ENCODE data around the gene GPT2. TPM values are rescaled to one million over a fixed set of nuclear protein-coding genes. Genes with fewer than 3 reads are reported as not detected.
A peak's percentile ranks its signal among the peaks of the same experiment; 100 is the strongest.

Gene GPT2
- polyA plus RNA-seq, 1 donor: 34.3 TPM

- DNase-seq: no peak
These were observed 77.5 kb downstream of the GPT2 start for GRCh38 chr16:46961373-46962353.

GRCh38 chr16:46962629-46963028 is 78.5 kb downstream of the GPT2 start:
- DNase-seq: no peak

DNA sequence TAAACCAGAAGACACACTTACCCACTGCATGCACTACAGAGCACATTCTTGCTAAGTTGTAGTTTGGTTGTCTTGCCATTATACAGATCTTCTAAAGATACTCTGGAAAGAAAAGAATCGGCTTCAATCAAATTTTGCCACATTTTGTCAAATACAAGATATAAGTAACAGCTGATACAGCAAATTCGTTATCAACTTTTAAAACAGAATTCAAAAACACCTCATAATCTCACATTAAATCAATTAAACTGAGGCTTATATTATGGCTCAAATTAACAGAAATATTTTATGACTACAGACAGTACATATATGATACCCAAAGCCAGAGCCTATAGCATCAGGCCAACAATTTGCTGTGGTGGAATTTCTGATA is 83.9 kb downstream of the GPT2 start:
- DNase-seq: no peak

- DNase-seq: no peak
These were observed 85.9 kb downstream of the GPT2 start for GRCh38 chr16:46970089-46970488.

GRCh38 chr16:46971271-46971670 is 87.1 kb downstream of the GPT2 start:
- no peak for DNase-seq

GRCh38 chr16:46972429-46973206 is 88.5 kb downstream of the GPT2 start:
- DNase-seq: peak; percentile 27

- peak; percentile 91 for DNase-seq
These were observed 89.2 kb downstream of the GPT2 start, which contains the start of gene DNAJA2 for GRCh38 chr16:46973207-46973995. DNAJA2 (minus strand) TSS chr16:46973674; CDS start chr16:46973572, 102 bp downstream.

GRCh38 chr16:46973996-46974324 is 89.8 kb downstream of the GPT2 start:
- DNase-seq: no peak

DNA sequence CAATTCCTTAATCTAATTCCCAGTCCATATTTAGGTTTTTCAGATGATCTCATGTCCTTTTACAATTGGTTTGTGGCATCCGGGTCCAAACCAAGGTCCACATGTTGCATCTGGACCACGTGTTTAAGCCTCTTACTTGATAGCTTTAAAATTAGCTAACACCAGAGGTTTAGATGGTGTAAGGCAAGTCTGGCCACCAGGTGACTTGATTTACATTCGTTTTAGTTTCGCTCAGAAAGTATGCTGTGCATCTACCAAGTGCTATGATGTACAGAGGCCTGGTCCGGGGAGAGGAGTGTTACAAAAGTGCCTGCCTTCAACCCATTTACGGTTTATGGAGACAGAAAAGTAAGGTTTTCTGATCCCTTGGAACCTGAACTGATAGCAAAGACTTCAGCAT is 90.2 kb downstream of the GPT2 start:
- peak; percentile 8 for DNase-seq

DNA sequence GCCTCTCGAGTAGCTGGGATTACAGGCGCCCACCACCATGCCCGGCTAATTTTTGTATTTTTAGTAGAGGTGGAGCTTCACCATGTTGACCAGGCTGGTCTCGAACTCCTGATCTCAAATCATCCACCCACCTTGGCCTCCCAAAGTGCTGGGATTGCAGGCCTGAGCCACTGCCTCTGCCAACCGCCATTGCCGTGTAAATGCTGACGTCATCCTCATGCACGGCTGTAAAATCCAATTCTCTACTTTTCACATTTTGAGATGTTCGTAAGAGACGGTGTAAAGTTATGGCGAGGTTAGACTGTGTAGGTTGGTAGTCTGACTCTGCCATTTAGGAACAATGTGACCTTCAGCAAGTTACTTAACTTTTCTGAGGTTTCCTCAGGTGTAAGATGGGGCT is 91.0 kb downstream of the GPT2 start:
- DNase-seq: no peak

DNA sequence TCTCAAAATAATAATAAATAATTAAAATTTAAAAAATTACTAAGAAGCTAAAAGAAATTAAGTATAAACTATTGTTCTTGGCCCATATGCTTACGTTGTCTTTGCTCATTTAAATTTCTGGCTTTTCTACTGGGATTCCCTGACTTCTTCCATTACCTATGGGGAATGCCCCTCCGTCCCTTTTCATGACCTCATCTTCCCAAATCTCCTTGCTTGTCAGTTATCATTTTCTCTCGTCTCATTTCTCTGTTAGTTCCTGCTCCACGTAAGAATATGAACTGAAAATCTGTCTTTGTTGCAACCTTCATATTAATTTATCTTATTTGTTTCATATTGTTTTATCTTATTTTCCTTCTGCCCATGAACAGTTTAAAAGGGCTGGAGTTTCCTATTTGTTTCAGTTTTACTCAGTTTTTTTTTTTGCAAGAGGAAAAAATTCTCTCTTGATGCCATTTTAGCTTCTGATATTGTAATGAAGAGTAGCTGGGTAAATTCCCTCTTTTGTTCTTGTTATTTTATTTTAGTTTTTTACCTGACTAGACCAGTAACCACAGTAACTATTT is 91.8 kb downstream of the GPT2 start:
- DNase-seq: no peak

- DNase-seq: no peak
These were observed 92.4 kb downstream of the GPT2 start for GRCh38 chr16:46976550-46976949.

Other genes starting within 250 kb of the GPT2 start
- gene VPS35, start 195.2 kb upstream of the GPT2 start, polyA plus RNA-seq (ENCODE audit: insufficient read length): 164 TPM
- gene ORC6, start 194.7 kb upstream of the GPT2 start, polyA plus RNA-seq (ENCODE audit: insufficient read length): 45.2 TPM
- 1.7 TPM for gene MYLK3, start 136.0 kb upstream of the GPT2 start, polyA plus RNA-seq (ENCODE audit: insufficient read length)
- gene C16orf87, start 53.2 kb upstream of the GPT2 start, polyA plus RNA-seq (ENCODE audit: insufficient read length): 30.2 TPM
- gene DNAJA2, start 89.3 kb downstream of the GPT2 start, polyA plus RNA-seq (ENCODE audit: insufficient read length): 88.2 TPM

Measured in left kidney (tissue), 2 donors.